ENCODE measurements around the gene ANKRD39. TPM values are rescaled to one million over a fixed set of nuclear protein-coding genes. Genes with fewer than 3 reads are reported as not detected.

ANKRD39 gene
- total and polyA plus RNA-seq, 2 donors (not counting 1 experiment from before 2014, with no cell fraction given) = 14.8 to 19.3 TPM

- WGBS (ENCODE audit: insufficient coverage) = 8% methylated on average over 88 of the region's 89 CpGs
- H3K9me3 ChIP-seq (ENCODE audit: control extremely low read depth in 1 of 3, control insufficient read depth in 2 of 3, insufficient read depth in 1 of 3, low read length in 2 of 3) = no peaks in the 10 kb centered on the region
- H4K20me1 ChIP-seq (ENCODE audit: control insufficient read depth, insufficient read depth, low read length, poor library complexity, severe bottlenecking) = peaks cover 49% of the 10 kb centered on the region
- H3K4me1 ChIP-seq (ENCODE audit: control insufficient read depth in 2 of 2, insufficient read depth in 2 of 2, low read length in 2 of 2) = peaks cover 34 to 37% of the 10 kb centered on the region in 2 donors
- intact Hi-C loops (cut with micrococcal nuclease) = loop anchor here (1.0 to 5.0 kb wide), 8 partner anchors 11 to 480 kb away; partner anchors contain the start of genes ANKRD39, ARID5A, CNNM4 and KANSL3
- POLR2A ChIA-PET = interaction anchor here (0.6 to 2.3 kb wide), 9 partner anchors 10 to 670 kb away, joined by 3 to 14 read pairs (median 5); partner anchors contain the start of genes ANKRD39, CNNM4 and KANSL3
- no peaks in the 10 kb centered on the region for H3K9me3 Mint-ChIP-seq (ENCODE audit: insufficient read depth)
- CTCF ChIA-PET = interaction anchor here (0.7 to 3.8 kb wide), 11 partner anchors 11 to 295 kb away, joined by 3 to 29 read pairs (median 4); partner anchors contain the start of genes ANKRD39 and CNNM4
- H2AFZ ChIP-seq (ENCODE audit: insufficient read depth, low read depth, low read length, poor library complexity, severe bottlenecking) = no peak overlapping the region
- peaks cover 49% of the 10 kb centered on the region for H3K79me2 ChIP-seq (ENCODE audit: control insufficient read depth, insufficient read depth, low read length)
- peak overlapping the region; percentile 70 for H3K27ac Mint-ChIP-seq
- TF ChIP-seq EZH2 (IDR thresholded peaks at IDR 0.05; ENCODE audit: borderline replicate concordance, insufficient read depth, low read depth, low read length, poor library complexity, severe bottlenecking) (no peak), CTCF (IDR thresholded peaks at IDR 0.05) (no peak)
- H3K4me2 ChIP-seq (replicated peaks; ENCODE audit: low read depth, low read length, poor library complexity, severe bottlenecking) = peak overlapping the region; percentile 87
- peak overlapping the region; percentile 31 to 95 (median 59) for H3K4me3 ChIP-seq (ENCODE audit: control extremely low read depth in 1 of 5, extremely low read depth in 1 of 5, insufficient read depth in 1 of 5, low read depth in 2 of 5, low read length in 4 of 5)
- no peaks in the 10 kb centered on the region for H3K27me3 ChIP-seq (replicated peaks in 1 of 4; ENCODE audit: control extremely low read depth in 1 of 4, control insufficient read depth in 3 of 4, insufficient read depth in 4 of 4, low read length in 3 of 4)
- no peak overlapping the region for H3K27ac ChIP-seq (ENCODE audit: low read length in 2 of 2)
- H3K4me3 Mint-ChIP-seq = peak overlapping the region; percentile 84
- peaks cover 0 to 13% of the 10 kb centered on the region in 2 experiments for H3K36me3 ChIP-seq (replicated peaks in 1 of 2; ENCODE audit: control extremely low read depth in 1 of 2, control insufficient read depth in 1 of 2, extremely low read depth in 1 of 2, insufficient read depth in 2 of 2, low read length in 1 of 2)
- H3K27me3 Mint-ChIP-seq = no peaks in the 10 kb centered on the region
- peak overlapping the region; percentile 61 for H3K9ac ChIP-seq (ENCODE audit: low read length)
- H3K4me1 Mint-ChIP-seq = peaks cover 61% of the 10 kb centered on the region
- ATAC-seq (ENCODE audit: low read depth) (no peak), DNase-seq (no peak)
Measured at GRCh38 chr2:96816836-96817702, 40.7 kb downstream of the ANKRD39 start.

Measured in B cell (primary cell).